Endometrial microvascular endothelial cells (primary cell): ENCODE measurements around the gene MORN5. TPM values are rescaled to one million over a fixed set of nuclear protein-coding genes. Genes with fewer than 3 reads are reported as not detected.

Experiments
- in situ Hi-C: cut with HindIII; loops from 2 replicates; pipeline ENCODE4 v1.10.0; 2017; ENCODE audit warnings: low sequenced_read_pairs, low pct_unique_long_range_greater_than_20kb; ENCODE audit errors: inconsistent ontology term
- total RNA-seq: library from RNA; depleted of rRNA; stranded (reverse); fragments of >200 nt; gene quantifications from one replicate; pipeline ENCODE4 v1.2.3, GENCODE V29; 2015; ENCODE audit errors: inconsistent ontology term

MORN5 gene
- total RNA-seq, 1 donor from 2014 or later, result not detected

DNA sequence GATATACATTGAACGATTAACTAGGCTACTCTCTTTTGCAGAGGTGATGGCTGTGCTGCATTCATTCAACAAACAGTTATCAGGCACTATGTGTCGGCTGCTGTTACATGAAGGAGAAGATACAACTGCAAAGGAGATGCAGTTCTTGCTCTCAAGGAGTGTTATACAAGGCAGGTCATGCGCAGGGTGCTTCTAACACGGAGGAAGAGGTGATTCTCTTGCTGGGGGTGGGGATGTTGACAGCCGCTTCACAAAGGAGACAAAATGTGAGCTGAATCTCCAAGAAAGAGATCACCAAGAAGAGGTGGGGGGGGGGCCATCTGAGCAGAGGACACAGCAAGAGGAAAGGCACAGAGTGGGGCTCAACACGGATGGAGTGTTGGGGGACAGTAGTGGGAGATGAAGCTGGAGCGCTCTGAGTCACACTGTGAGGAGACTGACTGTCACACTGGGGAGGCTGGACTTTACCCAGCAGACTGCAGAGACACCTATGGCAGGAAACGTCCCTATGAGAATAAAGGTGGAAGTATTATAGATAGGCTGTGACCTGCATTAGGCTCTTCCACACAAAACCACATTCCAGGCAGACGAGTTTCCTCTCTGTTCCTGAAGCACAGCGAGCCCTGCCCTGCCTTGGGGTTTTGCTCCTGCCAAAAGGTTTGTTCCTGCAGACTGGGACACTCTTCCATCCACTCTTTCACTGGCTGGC, 21.0 kb upstream of the MORN5 start:
- in situ Hi-C loops, result no loop called here

DNA sequence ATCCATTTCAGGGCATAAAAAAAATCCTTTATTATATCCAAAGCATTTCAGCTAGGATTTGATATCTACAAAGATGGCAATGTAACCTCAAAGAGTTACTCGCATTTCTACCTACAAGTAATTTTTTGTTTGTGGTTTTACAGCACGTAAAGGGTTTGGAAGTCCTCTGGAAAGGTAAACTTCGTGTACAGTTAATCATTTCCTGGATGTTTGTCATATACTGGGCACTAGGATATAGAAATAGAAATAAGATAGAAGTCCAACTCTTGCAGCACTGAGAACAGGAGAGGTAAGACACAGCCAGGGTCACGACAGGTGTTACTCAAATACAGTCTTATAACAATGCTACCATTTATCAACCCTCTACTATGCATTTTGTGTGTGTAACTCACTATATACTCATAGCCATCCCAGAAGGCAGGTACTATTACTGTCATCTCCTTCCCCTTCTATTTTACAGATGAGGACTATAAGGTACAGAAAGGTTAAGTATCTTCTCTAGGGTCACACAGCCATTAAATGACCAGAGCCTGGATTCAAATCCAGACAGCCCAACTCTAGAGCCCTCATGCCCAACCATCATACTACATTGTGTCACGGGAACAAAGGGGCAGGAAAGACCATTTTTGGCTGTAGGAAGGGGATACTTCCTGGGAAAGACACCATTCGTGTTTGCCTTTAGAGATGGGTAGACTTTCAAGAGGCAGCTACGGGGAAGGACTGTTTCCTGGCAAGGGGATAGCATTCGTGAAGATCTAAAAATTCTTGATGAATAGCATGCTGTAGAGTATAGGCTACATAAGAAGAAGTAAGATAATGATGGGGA, 19.1 kb upstream of the MORN5 start:
- in situ Hi-C loops, result no loop called here

DNA sequence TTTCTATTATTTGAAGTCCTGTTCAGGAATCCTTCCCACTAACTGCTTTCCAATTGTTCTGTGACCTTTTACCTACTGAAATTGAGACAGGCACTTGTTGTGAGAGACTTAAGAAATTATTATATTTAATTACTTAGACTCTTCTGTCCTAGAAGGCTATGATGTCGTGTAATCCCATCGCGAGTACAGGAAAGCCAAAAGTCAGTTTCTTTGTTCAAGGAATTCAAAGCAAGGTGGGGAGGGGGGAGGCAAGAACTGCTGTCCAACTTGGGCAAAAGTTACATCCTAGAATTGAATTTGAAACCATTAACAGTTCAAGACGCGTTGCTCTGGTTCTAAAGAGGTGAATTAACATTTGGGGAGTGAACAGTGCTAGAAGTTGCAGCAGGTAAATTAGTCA, 18.0 kb upstream of the MORN5 start:
- in situ Hi-C loops, result no loop called here

GRCh38 chr9:122143296-122143695, 16.4 kb upstream of the MORN5 start:
- in situ Hi-C loops, result no loop called here

GRCh38 chr9:122143876-122144405, 15.8 kb upstream of the MORN5 start:
- in situ Hi-C loops, result no loop called here

GRCh38 chr9:122144836-122145591, 14.7 kb upstream of the MORN5 start:
- in situ Hi-C loops, result no loop called here

GRCh38 chr9:122145592-122145863, 14.2 kb upstream of the MORN5 start:
- in situ Hi-C loops, result no loop called here

DNA sequence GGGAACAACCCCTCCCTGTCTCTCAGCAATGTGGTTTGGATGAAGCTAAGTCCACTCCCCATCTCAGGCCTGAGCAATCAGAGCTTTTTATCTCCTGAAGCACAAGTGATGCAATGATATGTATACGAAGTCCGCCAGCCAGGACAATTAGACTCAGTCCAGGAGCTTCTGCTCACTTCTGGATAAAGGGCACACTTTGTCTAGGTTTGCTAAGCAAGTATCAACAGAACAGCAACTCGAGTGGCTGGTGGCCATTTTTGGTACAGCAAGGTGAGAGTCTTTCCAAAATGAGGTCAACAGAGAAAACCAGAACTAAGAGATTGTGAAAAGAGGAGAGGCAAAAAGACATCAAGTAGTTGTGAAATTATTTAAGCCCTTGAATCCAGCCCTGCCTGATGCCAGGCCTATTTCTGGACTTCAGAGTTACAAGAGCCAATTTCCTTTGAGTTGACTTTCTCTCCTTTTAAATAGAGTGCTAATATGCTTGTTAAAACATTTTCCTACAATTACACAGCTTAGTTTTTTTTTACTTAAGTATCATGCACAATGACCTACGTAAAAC, 8.4 kb upstream of the MORN5 start:
- in situ Hi-C loops, result no loop called here

DNA sequence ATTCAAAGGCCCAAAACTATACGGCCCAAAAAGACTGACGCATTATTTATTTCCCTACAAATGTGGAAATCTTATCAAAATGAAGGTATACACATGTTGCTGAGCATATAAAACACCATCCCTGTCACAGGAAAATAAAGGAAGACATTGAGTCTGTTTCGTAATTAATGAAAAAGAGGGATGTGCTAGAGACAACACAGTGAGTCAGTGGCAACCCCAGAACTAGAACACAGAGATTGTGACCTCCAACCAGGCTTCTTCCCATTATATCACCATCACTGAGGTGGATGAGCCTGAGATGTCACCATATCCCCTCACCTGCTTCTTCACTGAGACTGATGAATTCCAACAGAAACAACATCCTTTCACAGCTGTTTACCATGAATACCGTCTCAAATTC, 3.9 kb upstream of the MORN5 start:
- in situ Hi-C loops, result no loop called here

GRCh38 chr9:122158202-122158601, 1.5 kb upstream of the MORN5 start:
- in situ Hi-C loops, result no loop called here

- in situ Hi-C loops, result no loop called here
Measured at GRCh38 chr9:122159925-122160246, 178 bp downstream of the MORN5 start.

DNA sequence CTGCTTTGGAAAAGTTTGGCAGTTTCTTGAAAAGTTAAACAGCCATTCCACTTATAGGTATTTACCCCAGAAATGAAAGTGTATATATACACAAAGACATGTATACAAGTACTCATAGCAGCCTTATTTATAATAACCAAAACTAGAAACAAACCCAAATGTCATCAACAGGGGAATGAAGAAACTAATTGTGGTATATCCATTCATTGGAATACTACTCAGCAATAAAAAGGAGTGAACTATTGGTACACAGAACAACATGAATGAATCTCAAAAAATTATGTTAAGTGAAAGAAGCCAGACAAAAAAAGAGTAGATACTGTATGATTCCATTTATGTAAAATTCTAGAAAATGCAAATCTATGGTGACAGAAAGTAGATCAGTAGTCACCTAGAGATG, 2.7 kb downstream of the MORN5 start:
- in situ Hi-C loops, result no loop called here

DNA sequence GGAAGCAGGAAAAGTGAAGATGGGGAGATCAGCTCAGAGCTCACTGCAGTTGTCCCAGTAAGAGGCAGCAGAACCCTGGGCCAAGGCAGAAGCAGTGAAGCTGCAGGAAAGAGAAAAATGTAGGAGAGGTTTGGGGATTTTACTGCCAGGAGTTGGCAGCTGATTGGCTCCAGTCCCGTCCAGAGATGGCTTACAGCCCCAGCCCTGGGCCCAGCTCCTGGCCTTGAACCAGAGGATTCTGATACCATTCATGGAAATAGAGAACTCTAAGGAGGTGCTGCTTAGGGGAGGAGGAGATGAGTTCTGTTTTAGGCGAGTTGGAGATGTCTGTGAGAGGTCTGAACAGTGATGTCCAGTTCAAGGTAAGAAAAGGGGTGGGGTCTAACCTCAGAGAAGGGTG, 4.6 kb downstream of the MORN5 start:
- in situ Hi-C loops, result no loop called here

DNA sequence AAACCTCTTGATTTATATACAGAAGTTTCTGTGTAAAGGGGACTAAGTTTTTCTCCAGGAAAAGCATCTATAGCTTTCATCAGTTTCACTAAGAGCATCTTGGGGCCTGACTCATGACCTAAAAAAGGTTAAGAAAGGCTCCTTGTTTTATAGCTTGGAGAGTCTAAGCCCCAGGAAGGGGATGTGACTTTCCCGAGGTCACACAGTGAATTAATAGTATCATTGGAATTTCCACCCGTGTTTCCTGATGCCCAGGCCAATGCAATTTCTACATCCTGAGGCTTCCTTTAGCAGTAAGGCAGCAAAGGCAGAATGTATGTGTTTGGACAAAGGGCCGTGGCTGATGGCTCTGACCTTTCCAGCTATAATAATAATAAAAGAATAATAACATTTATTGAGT, 8.6 kb downstream of the MORN5 start:
- in situ Hi-C loops, result no loop called here

DNA sequence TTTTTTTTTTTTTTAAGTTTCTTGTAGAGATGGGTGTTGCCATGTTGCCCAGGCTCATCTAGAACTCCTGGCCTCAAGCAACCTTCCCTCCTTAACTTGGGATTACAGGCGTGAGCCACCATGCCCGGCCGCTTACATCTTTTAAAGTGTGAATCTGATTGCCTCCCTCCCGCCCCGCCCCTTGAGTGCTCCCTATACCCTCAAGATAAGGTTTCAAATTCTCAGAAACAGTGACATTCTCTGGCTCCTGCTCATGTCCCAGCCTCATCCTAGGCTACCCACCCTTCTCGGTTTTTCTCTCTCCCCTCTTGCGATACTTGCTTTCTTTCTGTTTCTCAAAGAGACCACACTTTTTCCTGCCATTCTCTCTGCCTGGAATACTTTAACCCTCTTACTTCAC, 12.4 kb downstream of the MORN5 start:
- in situ Hi-C loops, result no loop called here

DNA sequence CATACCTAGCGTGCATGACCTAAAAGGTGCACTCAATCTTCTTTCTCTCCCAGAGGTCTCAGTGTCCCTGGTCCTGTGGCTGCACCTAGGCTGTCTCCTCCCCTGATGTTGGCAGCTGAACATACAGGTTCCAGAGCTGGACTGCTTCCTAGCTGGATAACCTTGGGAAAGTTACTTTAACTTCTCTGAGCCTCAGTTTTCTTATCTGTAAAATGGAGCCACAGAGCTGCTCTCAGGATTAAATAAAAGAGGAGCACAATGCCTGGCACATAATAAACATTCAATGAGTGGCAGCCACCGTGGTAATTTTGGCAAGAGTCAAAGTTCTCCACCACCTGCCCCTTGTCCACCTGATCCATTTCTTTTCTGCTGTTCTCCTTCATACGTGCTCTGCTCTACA, 14.0 kb downstream of the MORN5 start:
- in situ Hi-C loops, result no loop called here

DNA sequence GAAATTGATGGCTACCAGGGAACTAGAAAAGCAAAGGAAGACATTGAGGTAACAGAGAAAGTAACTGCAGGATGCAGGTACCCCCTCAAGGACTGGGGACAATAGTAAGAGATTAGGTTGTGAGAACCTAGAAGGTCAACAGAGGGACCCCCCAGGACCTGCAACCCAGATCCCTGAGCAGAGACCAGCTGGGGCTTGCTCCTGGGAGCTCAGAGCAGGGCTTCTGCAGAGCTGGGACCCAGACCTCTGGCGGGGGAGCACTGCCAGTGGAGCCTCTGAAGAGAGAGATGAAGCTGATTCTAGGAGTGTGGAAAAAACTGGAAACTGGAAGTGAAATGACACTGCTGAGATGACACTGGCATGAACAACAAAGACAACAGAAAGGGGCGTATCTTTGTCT, 17.2 kb downstream of the MORN5 start:
- in situ Hi-C loops, result no loop called here

DNA sequence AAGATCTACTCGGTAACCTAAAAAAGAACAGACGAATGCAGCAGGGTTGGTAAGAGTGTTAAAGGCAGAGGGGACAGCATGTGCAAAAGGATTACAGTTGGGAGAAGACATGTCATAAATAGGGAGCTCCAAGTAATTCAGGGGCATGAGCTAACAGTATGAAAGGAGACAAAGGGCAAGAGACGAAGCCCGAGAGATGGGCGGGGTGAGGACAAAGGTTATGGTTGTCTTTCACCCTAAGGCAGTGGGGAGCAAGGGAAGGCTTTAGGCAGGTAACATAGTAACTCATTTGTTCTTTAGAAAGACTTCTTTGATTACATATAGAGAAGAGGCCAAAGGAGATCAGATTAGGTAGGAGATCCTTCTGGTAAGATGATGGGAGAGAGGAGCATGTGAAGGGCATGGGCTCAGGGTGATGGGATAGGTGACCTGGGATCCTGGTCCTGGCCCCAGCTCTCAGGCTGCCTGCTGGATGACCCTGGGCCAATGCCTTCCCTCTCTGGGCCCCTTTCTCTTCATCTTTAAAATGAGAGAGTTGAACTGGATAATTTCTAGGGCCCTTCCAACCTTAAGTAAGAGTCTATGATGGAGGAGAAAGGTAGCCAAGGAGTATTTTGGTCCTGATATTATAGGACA, 19.5 kb downstream of the MORN5 start:
- in situ Hi-C loops, result no loop called here

DNA sequence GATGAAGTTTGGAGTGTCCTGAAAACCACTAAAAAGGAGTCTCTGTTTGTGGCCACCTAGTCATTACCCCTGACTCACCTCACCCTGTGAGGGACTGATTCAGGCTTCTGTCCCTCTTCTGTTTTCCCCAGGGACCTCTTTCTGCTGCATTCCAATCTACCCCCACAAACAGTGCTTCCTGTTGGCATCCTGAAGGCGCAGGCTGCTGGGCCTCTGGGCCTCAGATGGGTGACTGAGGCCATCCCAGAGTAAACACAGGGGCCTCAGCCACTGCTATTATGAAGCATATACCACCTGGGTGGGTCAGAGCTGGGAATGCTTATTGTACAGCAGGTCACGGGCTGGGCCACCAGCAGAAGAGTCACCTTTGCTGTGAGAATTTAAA, 20.0 kb downstream of the MORN5 start:
- in situ Hi-C loops, result no loop called here
